Glomerular endothelial cell (primary cell): ENCODE measurements around the gene GRK2. TPM values are rescaled to one million over a fixed set of nuclear protein-coding genes. Genes with fewer than 3 reads are reported as not detected.

Experiments used
- DNase-seq: peaks from one replicate; pipeline ENCODE4 v3.0.0-alpha.2; 2011; ENCODE audit warnings: low read depth, low spot score; ENCODE audit errors: extremely low read depth
- total RNA-seq: library from RNA; depleted of rRNA; stranded (reverse); fragments of >200 nt; gene quantifications from 2 replicates; pipeline ENCODE4 v1.2.3, GENCODE V29; 2015

The GRK2 gene
- total RNA-seq, 1 donor from 2014 or later, result 72.7 TPM

- DNase-seq, result no peak
Measured at GRCh38 chr11:67293090-67293489, 26.8 kb downstream of the GRK2 start.

- no peak for DNase-seq
Measured at GRCh38 chr11:67295846-67296245, 29.6 kb downstream of the GRK2 start.

- DNase-seq, result no peak
Measured at GRCh38 chr11:67298786-67299185, 32.5 kb downstream of the GRK2 start.

- no peak for DNase-seq
Measured at GRCh38 chr11:67299471-67300191, 33.4 kb downstream of the GRK2 start.

GRCh38 chr11:67300256-67300755 lies 34.0 kb downstream of the GRK2 start:
- DNase-seq, result no peak

- DNase-seq, result no peak
Measured at GRCh38 chr11:67300756-67301312, 34.6 kb downstream of the GRK2 start.

- no peak for DNase-seq
Measured at GRCh38 chr11:67301313-67301921, 35.1 kb downstream of the GRK2 start.

GRCh38 chr11:67301951-67302516 lies 35.8 kb downstream of the GRK2 start:
- DNase-seq, result no peak

- no peak for DNase-seq
Measured at GRCh38 chr11:67302571-67303131, 36.4 kb downstream of the GRK2 start.

GRCh38 chr11:67303132-67303834 lies 37.0 kb downstream of the GRK2 start, which contains the start of gene SSH3:
TSS of gene SSH3 (plus strand) at chr11:67303530. CDS start at chr11:67303626, 96 bp downstream.
- DNase-seq, result no peak

GRCh38 chr11:67303835-67304411 lies 37.6 kb downstream of the GRK2 start:
- DNase-seq, result no peak

- DNase-seq, result no peak
Measured at GRCh38 chr11:67304511-67305113, 38.3 kb downstream of the GRK2 start.

- DNase-seq, result no peak
Measured at GRCh38 chr11:67306769-67307544, 40.7 kb downstream of the GRK2 start.

- no peak for DNase-seq
Measured at GRCh38 chr11:67307545-67308001, 41.3 kb downstream of the GRK2 start.

- no peak for DNase-seq
Measured at GRCh38 chr11:67308031-67308866, 42.0 kb downstream of the GRK2 start.

GRCh38 chr11:67309166-67309565 lies 42.9 kb downstream of the GRK2 start:
- no peak for DNase-seq

- no peak for DNase-seq
Measured at GRCh38 chr11:67309661-67310061, 43.4 kb downstream of the GRK2 start.
